Endothelial cell of umbilical vein (primary cell): ENCODE results near the gene PDZD4. TPM values are rescaled to one million over a fixed set of nuclear protein-coding genes. Genes with fewer than 3 reads are reported as not detected.

ENCODE experiments used
- BruUV-seq: library from RNA; stranded (reverse); fragments of 400-500 nt; replicated peaks from 2 replicates; lab custom pipeline; 2021; lab: Mats Ljungman, UMichigan
- CTCF ChIA-PET: fragments of 300-600, 350-600 bp; sonication (Branson Sonifier 250); formaldehyde crosslinking; loops from one replicate; lab custom pipeline; 2021; ENCODE audit warnings: antibody characterized with exemption, inconsistent platforms; lab: Charles Lee
- POLR2A ChIA-PET: fragments of 300-600, 350-600 bp; sonication (Branson Sonifier 250); formaldehyde crosslinking; loops from one replicate; lab custom pipeline; 2021; ENCODE audit warnings: antibody characterized with exemption, inconsistent platforms; lab: Charles Lee
- DNase-seq: peaks from one replicate; pipeline ENCODE4 v3.0.0-alpha.2; 2011; ENCODE audit warnings: low read depth, low spot score
- FAIRE-seq: peaks from 2 replicates; lab custom pipeline; 2011; peaks lifted over from hg19 to GRCh38; lab: Jason Lieb, UNC
- H2AFZ ChIP-seq: 2 replicates; pipeline ENCODE4 v1.6.0; 2012; ENCODE audit warnings: low read depth, low read length, control low read depth, inconsistent platforms
- H3K27ac ChIP-seq: 2 replicates; pipeline ENCODE4 v1.5.1; 2011; ENCODE audit warnings: low read depth, mild to moderate bottlenecking, control low read depth, low read length, moderate library complexity; ENCODE audit not compliant: insufficient read depth
- H3K27me3 ChIP-seq, 2 experiments: 2 replicates each; pipeline versions ENCODE4 v1.6.0 to v1.6.1; 2011; ENCODE audit warnings: low read length in 2 of 2, mixed read lengths in 1 of 2; ENCODE audit not compliant: control insufficient read depth in 2 of 2, insufficient read depth in 2 of 2
- H3K36me3 ChIP-seq, 2 experiments: 2 replicates in 1 of 2; 3 replicates in 1 of 2; pipeline ENCODE4 v1.5.1; 2011; ENCODE audit warnings: low read length in 2 of 2, mild to moderate bottlenecking in 1 of 2, moderate library complexity in 1 of 2; ENCODE audit not compliant: control insufficient read depth in 2 of 2, insufficient read depth in 2 of 2; ENCODE audit errors: extremely low read depth in 1 of 2
- H3K4me1 ChIP-seq: 3 replicates; pipeline ENCODE4 v1.5.1; 2011; ENCODE audit warnings: mild to moderate bottlenecking, low read length; ENCODE audit not compliant: control insufficient read depth, insufficient read depth; ENCODE audit errors: extremely low read depth
- H3K4me2 ChIP-seq: 2 replicates; pipeline ENCODE4 v1.6.1; 2011; ENCODE audit warnings: low read length, control low read depth, mixed read lengths; ENCODE audit not compliant: insufficient read depth
- H3K4me3 ChIP-seq, 3 experiments: fragments of 200-600 bp in 1 of 3; sonication (generic), shearing (Covaris generic) in 1 of 3; replicated peaks in 1 of 3; 2 replicates each; pipeline ENCODE4 v1.5.1; 2011 to 2016; ENCODE audit warnings: control low read depth in 3 of 3, low read length in 3 of 3, mild to moderate bottlenecking in 2 of 3, inconsistent platforms in 1 of 3, low read depth in 1 of 3, moderate library complexity in 1 of 3; ENCODE audit not compliant: insufficient read depth in 1 of 3
- H3K79me2 ChIP-seq: 2 replicates; pipeline ENCODE4 v1.6.0; 2012; ENCODE audit warnings: low read length, inconsistent platforms; ENCODE audit not compliant: control insufficient read depth, insufficient read depth
- H3K9ac ChIP-seq: replicated peaks from 2 replicates; pipeline ENCODE3; 2011; ENCODE audit warnings: low read length, control low read depth; ENCODE audit not compliant: insufficient read depth; ENCODE audit errors: extremely low read depth
- H3K9me1 ChIP-seq: replicated peaks from 3 replicates; pipeline ENCODE4 v1.6.0; 2011; ENCODE audit warnings: mild to moderate bottlenecking, low read length; ENCODE audit not compliant: control insufficient read depth, insufficient read depth; ENCODE audit errors: extremely low read depth
- H3K9me3 ChIP-seq: replicated peaks from 2 replicates; pipeline ENCODE4 v1.5.1; 2012; ENCODE audit warnings: low read length, inconsistent platforms; ENCODE audit not compliant: control insufficient read depth, insufficient read depth
- H4K20me1 ChIP-seq: replicated peaks from 2 replicates; pipeline ENCODE3; 2011; ENCODE audit warnings: mild to moderate bottlenecking, low read length; ENCODE audit not compliant: control insufficient read depth, insufficient read depth; ENCODE audit errors: extremely low read depth
- EZH2 ChIP-seq: IDR thresholded peaks from 2 replicates; pipeline ENCODE4 v1.6.1; 2012; ENCODE audit warnings: borderline replicate concordance, low read depth, mild to moderate bottlenecking, moderate library complexity, low read length, inconsistent platforms; ENCODE audit not compliant: severe bottlenecking
- FOS ChIP-seq: IDR thresholded peaks from 2 replicates; pipeline ENCODE4 v1.6.1; 2011; ENCODE audit warnings: mild to moderate bottlenecking, low read length, moderate library complexity, borderline replicate concordance; ENCODE audit not compliant: insufficient read depth
- GATA2 ChIP-seq: IDR thresholded peaks from 2 replicates; pipeline ENCODE4 v1.7.0; 2011; ENCODE audit warnings: low read depth, mild to moderate bottlenecking, moderate library complexity, mixed read lengths, low read length; ENCODE audit not compliant: insufficient read length, insufficient read depth
- JUN ChIP-seq: IDR thresholded peaks from 2 replicates; pipeline ENCODE4 v1.6.1; 2011; ENCODE audit warnings: borderline replicate concordance, low read depth; ENCODE audit not compliant: insufficient read length, insufficient read depth
- MYC ChIP-seq: IDR thresholded peaks from one replicate; pipeline ENCODE4 v1.6.1; 2011; ENCODE audit warnings: mild to moderate bottlenecking, low read depth, low read length
- POLR2A ChIP-seq: IDR thresholded peaks from 2 replicates; pipeline ENCODE4 v1.6.1; 2012; ENCODE audit warnings: low read depth, mild to moderate bottlenecking, control low read depth, low read length
- POLR2AphosphoS5 ChIP-seq: IDR thresholded peaks from 2 replicates; pipeline ENCODE4 v1.6.1; 2012; ENCODE audit warnings: low read depth, mild to moderate bottlenecking, control low read depth, low read length, moderate library complexity; ENCODE audit not compliant: insufficient read depth
- dilution Hi-C: fragments of 300-500 bp; cut with MboI; formaldehyde crosslinking; loops from one replicate; pipeline ENCODE4 v1.15.0; 2019; ENCODE audit warnings: low sequenced_read_pairs; ENCODE audit not compliant: extremely low pct_ligation_motif_present
- intact Hi-C: fragments of 100-400 bp; cut with micrococcal nuclease; formaldehyde crosslinking; loops from one replicate; pipeline ENCODE4 v1.10.0; 2022
- polyA plus RNA-seq, 4 experiments: library from polyadenylated mRNA; depleted of rRNA in 3 of 4; stranded (reverse) in 3 of 4; unstranded in 1 of 4; fragments of >200 nt; gene quantifications; 2 replicates each; pipeline versions ENCODE4 v1.2.1 to v1.2.3, GENCODE V29; 2011 to 2012; ENCODE audit warnings: missing spikeins in 1 of 4
- total RNA-seq: library from RNA; stranded (reverse); gene quantifications from 2 replicates; pipeline ENCODE4 v1.2.3, GENCODE V29; 2021
- TF ChIP-seq, protein P1 (sequence below), 2 donors: IDR thresholded peaks; 1 replicate in 1 of 2; 2 replicates in 1 of 2; pipeline ENCODE4 v1.5.1; 2011; ENCODE audit warnings: low read length in 2 of 2, mild to moderate bottlenecking in 2 of 2, moderate library complexity in 2 of 2, control low read depth in 1 of 2, inconsistent platforms in 1 of 2, low read depth in 1 of 2; ENCODE audit not compliant: insufficient read depth in 1 of 2; ENCODE audit errors: extremely low read depth in 1 of 2
- TF ChIP-seq, protein P2 (sequence below): IDR thresholded peaks from 2 replicates; pipeline ENCODE4 v1.6.1; 2011; ENCODE audit not compliant: insufficient read depth, insufficient read length

PDZD4 gene
- total and polyA plus RNA-seq, 2 donors (not counting 3 experiments of a cell fraction or from before 2014, with no cell fraction given), result 0.07 to 0.09 TPM

DNA sequence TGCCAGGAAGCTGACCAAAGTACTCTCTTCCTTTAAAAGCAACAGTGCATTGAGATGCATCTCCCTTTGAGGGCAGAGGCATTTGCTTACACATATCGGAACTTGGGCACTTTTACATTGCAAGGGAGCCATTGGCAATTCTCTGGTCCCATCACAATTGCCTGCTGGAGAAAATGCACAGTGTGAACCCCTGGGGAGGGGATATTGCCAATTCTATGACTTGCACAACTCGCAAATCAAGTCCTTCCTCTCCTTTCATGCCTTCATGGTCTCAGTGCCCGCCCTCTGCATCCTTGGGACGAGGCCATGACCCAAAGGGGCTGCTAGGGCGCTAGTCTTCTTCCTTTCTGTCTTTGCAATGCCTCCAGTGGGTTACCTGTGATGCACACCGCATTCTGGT, 14.9 kb upstream of the PDZD4 start:
- no TSS peak for BruUV-seq
- no peaks in the 10 kb centered on the region for H3K9me1 ChIP-seq
- intact Hi-C loops (no loop called here), dilution Hi-C loops (no loop called here)
- H3K79me2 ChIP-seq, result no peaks in the 10 kb centered on the region
- TF ChIP-seq POLR2AphosphoS5 (no peak), GATA2 (no peak), FOS (no peak), EZH2 (no peak), POLR2A (no peak), MYC (no peak), JUN (no peak)
- TF ChIP-seq, protein P1, sequence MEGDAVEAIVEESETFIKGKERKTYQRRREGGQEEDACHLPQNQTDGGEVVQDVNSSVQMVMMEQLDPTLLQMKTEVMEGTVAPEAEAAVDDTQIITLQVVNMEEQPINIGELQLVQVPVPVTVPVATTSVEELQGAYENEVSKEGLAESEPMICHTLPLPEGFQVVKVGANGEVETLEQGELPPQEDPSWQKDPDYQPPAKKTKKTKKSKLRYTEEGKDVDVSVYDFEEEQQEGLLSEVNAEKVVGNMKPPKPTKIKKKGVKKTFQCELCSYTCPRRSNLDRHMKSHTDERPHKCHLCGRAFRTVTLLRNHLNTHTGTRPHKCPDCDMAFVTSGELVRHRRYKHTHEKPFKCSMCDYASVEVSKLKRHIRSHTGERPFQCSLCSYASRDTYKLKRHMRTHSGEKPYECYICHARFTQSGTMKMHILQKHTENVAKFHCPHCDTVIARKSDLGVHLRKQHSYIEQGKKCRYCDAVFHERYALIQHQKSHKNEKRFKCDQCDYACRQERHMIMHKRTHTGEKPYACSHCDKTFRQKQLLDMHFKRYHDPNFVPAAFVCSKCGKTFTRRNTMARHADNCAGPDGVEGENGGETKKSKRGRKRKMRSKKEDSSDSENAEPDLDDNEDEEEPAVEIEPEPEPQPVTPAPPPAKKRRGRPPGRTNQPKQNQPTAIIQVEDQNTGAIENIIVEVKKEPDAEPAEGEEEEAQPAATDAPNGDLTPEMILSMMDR (IDR thresholded peaks at IDR 0.05; ENCODE audit: extremely low read depth in 1 of 2, insufficient read depth in 1 of 2, low read depth in 1 of 2, low read length in 2 of 2), result no peak
- TF ChIP-seq, protein P2, sequence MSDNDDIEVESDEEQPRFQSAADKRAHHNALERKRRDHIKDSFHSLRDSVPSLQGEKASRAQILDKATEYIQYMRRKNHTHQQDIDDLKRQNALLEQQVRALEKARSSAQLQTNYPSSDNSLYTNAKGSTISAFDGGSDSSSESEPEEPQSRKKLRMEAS, result no peak
- H3K36me3 ChIP-seq, result no peaks in the 10 kb centered on the region
- H3K27ac ChIP-seq, result no peak overlapping the region
- no peak overlapping the region for H3K4me3 ChIP-seq
- peaks cover 8 to 14% of the 10 kb centered on the region in 2 experiments for H3K27me3 ChIP-seq
- H3K4me1 ChIP-seq, result no peaks in the 10 kb centered on the region
- ChIA-PET POLR2A (no interaction called here), CTCF (no interaction called here)
- DNase-seq (no peak), FAIRE-seq (no peak)
- no peak overlapping the region for H3K9ac ChIP-seq
- H4K20me1 ChIP-seq, result no peaks in the 10 kb centered on the region
- H3K4me2 ChIP-seq, result no peak overlapping the region
- H2AFZ ChIP-seq, result no peak overlapping the region
- no peaks in the 10 kb centered on the region for H3K9me3 ChIP-seq
